Nasal cavity respiratory epithelium epithelial cell of viscerocranial mucosa (primary cell): ENCODE results near the gene STAT6. TPM values are rescaled to one million over a fixed set of nuclear protein-coding genes. Genes with fewer than 3 reads are reported as not detected.

Source experiments
- total RNA-seq: library from RNA; depleted of rRNA; stranded (reverse); fragments of >200 nt; gene quantifications from 2 replicates; pipeline ENCODE4 v1.2.3, GENCODE V29; 2014

STAT6 gene, protein sequence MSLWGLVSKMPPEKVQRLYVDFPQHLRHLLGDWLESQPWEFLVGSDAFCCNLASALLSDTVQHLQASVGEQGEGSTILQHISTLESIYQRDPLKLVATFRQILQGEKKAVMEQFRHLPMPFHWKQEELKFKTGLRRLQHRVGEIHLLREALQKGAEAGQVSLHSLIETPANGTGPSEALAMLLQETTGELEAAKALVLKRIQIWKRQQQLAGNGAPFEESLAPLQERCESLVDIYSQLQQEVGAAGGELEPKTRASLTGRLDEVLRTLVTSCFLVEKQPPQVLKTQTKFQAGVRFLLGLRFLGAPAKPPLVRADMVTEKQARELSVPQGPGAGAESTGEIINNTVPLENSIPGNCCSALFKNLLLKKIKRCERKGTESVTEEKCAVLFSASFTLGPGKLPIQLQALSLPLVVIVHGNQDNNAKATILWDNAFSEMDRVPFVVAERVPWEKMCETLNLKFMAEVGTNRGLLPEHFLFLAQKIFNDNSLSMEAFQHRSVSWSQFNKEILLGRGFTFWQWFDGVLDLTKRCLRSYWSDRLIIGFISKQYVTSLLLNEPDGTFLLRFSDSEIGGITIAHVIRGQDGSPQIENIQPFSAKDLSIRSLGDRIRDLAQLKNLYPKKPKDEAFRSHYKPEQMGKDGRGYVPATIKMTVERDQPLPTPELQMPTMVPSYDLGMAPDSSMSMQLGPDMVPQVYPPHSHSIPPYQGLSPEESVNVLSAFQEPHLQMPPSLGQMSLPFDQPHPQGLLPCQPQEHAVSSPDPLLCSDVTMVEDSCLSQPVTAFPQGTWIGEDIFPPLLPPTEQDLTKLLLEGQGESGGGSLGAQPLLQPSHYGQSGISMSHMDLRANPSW
- total RNA-seq: 30.8 and 102 TPM in 2 replicates

DNA sequence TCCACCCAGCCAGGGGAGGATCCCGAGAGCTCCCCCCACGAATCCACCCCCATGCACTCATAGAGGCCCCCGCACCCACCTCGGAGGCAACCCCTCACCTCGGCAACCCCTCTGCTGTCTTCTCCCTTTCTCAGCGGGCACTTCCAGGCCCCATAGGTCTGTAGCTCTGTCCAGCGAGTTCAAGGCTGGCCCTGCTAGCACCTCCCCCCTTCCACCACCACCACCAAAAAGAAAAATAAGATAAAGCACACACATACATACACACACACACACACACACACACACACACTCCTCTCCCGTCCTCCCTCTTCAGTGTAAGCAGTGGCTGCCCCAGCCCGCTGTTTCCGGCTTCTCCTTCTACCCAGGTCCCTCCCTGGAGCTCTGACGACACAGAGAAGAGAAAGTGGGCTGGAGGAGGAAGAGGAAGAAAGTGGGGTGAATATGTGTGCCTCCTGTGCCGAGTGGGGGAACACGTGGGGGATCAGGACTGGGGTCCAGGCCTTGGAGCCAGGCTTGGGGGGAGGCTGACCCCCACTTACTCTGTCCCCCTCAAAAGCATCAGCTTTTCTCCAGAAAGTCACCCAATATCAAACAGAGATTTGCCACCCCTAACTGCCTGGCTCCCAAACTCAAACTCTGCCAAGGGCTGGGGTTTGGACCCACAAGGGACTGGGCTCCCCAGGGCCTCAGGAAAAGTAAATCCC lies at the start of gene STAT6:
Gene STAT6 (minus strand): TSS at position 332 of the 704 bp plus-strand sequence. CDS start 3,084 bp downstream, outside the sequence.

GRCh38 chr12:57146961-57147944 lies 36.1 kb upstream of the STAT6 start, which contains the start of gene LRP1-AS:
LRP1-AS (minus strand) TSS chr12:57147619.

DNA sequence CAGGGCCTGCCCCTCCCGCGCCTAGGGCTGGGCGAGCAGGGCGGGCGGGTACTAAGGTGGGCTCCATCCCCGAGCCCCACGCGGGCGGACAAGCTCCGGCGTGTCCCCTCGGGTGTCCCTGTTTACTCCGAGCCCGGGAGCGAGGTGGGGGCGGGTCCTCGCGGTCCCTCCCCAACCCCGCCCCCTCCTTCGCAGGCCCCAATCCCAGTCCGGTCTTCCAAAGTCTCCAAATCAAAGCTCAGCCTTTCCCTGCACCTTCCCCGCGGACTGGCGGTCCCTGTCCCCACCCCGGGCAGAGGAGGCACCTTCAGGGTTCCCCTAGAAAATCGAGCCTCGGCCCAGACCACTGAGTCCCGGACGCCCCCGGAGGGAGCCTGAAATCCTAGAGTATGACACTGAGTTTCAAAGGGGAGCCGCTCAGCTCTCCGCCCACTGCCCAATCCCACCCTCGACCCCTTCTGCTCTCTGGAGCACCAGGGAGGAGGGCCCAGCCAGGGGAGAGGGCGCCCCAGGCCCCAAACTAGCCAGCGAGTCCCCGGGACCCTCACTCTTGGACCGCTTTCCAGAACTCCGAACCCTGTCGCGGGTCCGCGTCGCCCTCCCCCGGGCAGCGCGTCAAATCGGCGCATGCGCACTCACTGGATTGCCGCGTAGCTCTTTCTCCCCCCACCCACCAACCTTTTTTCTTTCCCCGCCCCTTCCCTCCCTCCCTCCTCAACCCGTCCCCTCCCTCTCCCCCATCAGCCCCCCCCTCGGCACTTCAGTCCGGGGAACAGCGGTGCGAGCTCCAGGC lies 16.8 kb upstream of the STAT6 start, which contains the start of gene LRP1:
Gene LRP1 (plus strand): TSS at position 758 of the 793 bp plus-strand sequence. CDS start 482 bp downstream, outside the sequence.

GRCh38 chr12:57088354-57089270 lies 22.6 kb downstream of the STAT6 start, which contains the start of gene NAB2:
NAB2 (plus strand) TSS chr12:57089114; CDS start chr12:57089272, 158 bp downstream.

DNA sequence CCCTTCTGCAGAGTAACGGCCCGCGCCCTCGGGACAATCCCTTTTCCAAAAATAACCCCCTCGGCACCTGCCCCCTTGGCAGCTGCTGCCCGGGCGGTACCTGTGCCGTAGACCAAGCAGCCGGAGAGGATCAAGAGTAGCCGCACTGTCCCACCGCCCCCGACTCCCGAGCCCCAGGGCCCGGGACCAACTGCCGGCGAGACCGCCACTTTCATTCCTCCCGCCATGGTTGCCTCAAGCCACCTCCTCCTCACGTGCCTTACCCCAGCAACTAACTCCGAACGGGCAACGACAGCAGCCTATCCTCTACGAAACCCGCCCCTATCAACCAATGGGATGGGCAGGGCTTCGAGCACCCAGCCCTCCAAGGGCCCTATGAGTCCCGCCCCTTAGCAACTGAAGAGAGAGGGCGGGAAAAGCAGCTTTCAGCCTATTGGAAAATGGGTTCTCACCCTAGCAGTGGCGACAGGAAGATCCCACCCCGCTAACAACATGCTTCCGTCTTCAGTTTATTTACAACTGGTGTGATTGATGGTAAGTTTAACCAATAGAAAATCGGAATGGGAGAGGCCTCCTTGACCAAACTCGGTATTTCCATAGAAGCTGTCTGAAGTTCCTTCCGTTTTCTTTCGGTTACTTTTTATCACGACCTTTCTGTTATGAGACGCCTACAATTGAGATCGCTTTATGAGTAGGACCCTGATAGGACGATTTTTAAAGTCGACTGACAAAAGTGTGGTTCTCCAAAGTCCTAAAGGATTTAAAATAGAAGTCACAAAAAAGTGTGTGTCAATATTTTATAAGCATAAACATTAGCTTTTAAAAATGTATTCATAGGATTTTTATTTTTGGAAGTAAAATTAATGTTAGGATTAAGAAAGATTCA lies 32.4 kb downstream of the STAT6 start, which contains the start of gene NEMP1:
Gene NEMP1 (minus strand): TSS at position 273 of the 886 bp plus-strand sequence. CDS start 46 bp downstream, at position 227.

DNA sequence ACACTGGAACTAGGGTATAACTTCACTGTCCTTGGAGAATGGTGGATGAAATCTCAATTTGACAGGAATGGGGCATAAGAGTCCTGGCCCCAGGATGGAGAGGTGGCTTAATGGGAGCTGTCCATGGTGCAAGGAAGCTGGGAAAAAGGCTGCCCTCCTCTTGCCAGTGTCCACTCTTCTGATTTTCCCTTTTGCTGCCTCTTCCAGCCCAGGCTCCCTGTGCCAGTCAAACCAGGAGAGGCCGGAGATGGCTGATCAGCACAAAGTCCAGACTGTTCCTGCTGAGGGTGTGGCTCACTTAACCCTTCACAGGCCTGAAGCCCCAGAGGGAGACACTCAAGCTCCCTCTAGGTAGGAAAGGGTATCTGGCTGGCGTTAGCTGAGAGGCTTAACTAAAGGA lies 61.3 kb downstream of the STAT6 start, which contains the start of gene MYO1A:
Gene MYO1A (minus strand): TSS at position 240 of the 400 bp plus-strand sequence. CDS start 1,806 bp downstream, outside the sequence.

Other genes with a start within 250 kb of the STAT6 start
- 0.28 and 2.7 TPM in 2 replicates for gene SDR9C7, start 177.0 kb downstream of the STAT6 start, total RNA-seq
- 0.34 and 6.3 TPM in 2 replicates for gene RDH16, start 153.8 kb downstream of the STAT6 start, total RNA-seq
- 8.2 and 9.7 TPM in 2 replicates for gene ZBTB39, start 104.8 kb downstream of the STAT6 start, total RNA-seq
- gene TAC3, start 94.8 kb downstream of the STAT6 start, total RNA-seq: not detected in 2 replicates
- gene MYO1A, start 61.2 kb downstream of the STAT6 start, total RNA-seq: 0.14 and 0.34 TPM in 2 replicates
- 4.8 and 11.6 TPM in 2 replicates for gene NEMP1, start 32.6 kb downstream of the STAT6 start, total RNA-seq
- gene NAB2, start 22.2 kb downstream of the STAT6 start, total RNA-seq: 22.9 and 54.0 TPM in 2 replicates
- 26.3 and 294 TPM in 2 replicates for gene LRP1, start 17.1 kb upstream of the STAT6 start, total RNA-seq
- gene LRP1-AS, start 36.3 kb upstream of the STAT6 start, total RNA-seq: not detected in 2 replicates
- gene NXPH4, start 105.4 kb upstream of the STAT6 start, total RNA-seq: 1.0 and 14.2 TPM in 2 replicates
- 379 and 408 TPM in 2 replicates for gene SHMT2, start 118.3 kb upstream of the STAT6 start, total RNA-seq
- gene STAC3, start 139.8 kb upstream of the STAT6 start, total RNA-seq: 0.34 and 0.36 TPM in 2 replicates